Measurements from ENCODE around the gene NOVA1. TPM values are rescaled to one million over a fixed set of nuclear protein-coding genes. Genes with fewer than 3 reads are reported as not detected.

NOVA1 gene
- total and polyA plus RNA-seq, 2 of the 4 experiments (the other 2 are of a cell fraction), result 0.90 to 3.0 TPM

GRCh38 chr14:26626256-26626655 lies 28.4 kb upstream of the NOVA1 start:
- BruUV-seq (replicated peaks), result no TSS peak
- ATAC-seq (ENCODE audit: low read depth), result no peak
- H3K18ac ChIP-seq (ENCODE audit: low read depth, low read length), result no peak overlapping the region

More at GRCh38 chr14:26626256-26626655, 28.4 kb upstream of the NOVA1 start:
- dilution Hi-C loops (cut with HindIII; ENCODE audit: low sequenced_read_pairs, unreplicated experiment) (no loop called here), in situ Hi-C loops (cut with MboI; ENCODE audit: low sequenced_read_pairs) (no loop called here), intact Hi-C loops (cut with micrococcal nuclease) (no loop called here)
- no peak overlapping the region for H4K8ac ChIP-seq (ENCODE audit: low read depth in 2 of 2, low read length in 2 of 2)
- ChIA-PET POLR2A (ENCODE audit: unreplicated experiment) (no interaction called here), CTCF (no interaction called here)
- no peak overlapping the region for H2BK15ac ChIP-seq (ENCODE audit: low read depth, low read length)
- H3K36me3 ChIP-seq (ENCODE audit: control insufficient read depth, insufficient read depth, low read length), result no peaks in the 10 kb centered on the region
- no peak overlapping the region for H2AK9ac ChIP-seq (replicated peaks; ENCODE audit: low read depth, low read length, poor library complexity)
- DNase-seq, result no peak
- no peak overlapping the region for H4K5ac ChIP-seq (ENCODE audit: low read depth, low read length)
- no peak overlapping the region for H3K4me2 ChIP-seq (ENCODE audit: low read depth, low read length)
- H3K9me3 ChIP-seq (ENCODE audit: control insufficient read depth, insufficient read depth, low read length), result no peaks in the 10 kb centered on the region
- H3K4me3 ChIP-seq (ENCODE audit: insufficient read depth, low read depth, low read length), result no peak overlapping the region
- H2AK5ac ChIP-seq (ENCODE audit: low read depth, low read length), result no peak overlapping the region
- H4K20me1 ChIP-seq (ENCODE audit: insufficient read depth, low read length), result no peaks in the 10 kb centered on the region
- no peak overlapping the region for H3K56ac ChIP-seq (ENCODE audit: extremely low read depth, insufficient read depth, low read length)
- H3K9ac ChIP-seq (ENCODE audit: low read depth, low read length), result no peak overlapping the region
- no peak overlapping the region for H4K91ac ChIP-seq (ENCODE audit: insufficient read depth, low read depth, low read length)
- H2BK20ac ChIP-seq (ENCODE audit: low read depth, low read length), result no peak overlapping the region
- H3K23ac ChIP-seq (ENCODE audit: low read depth, low read length), result no peak overlapping the region
- no peaks in the 10 kb centered on the region for H3K79me1 ChIP-seq (ENCODE audit: low read depth in 1 of 2, low read length in 2 of 2)
- no peaks in the 10 kb centered on the region for H3K9me1 ChIP-seq (ENCODE audit: insufficient read depth, low read length)
- H3K27me3 ChIP-seq (ENCODE audit: control insufficient read depth, insufficient read depth, low read length), result no peaks in the 10 kb centered on the region
- H2AFZ ChIP-seq (replicated peaks; ENCODE audit: low read length, poor library complexity), result no peak overlapping the region
- no peaks in the 10 kb centered on the region for H3K4me1 ChIP-seq (ENCODE audit: control insufficient read depth, insufficient read depth, low read length)
- H3K14ac ChIP-seq (replicated peaks; ENCODE audit: low read depth, low read length), result no peak overlapping the region
- no peak overlapping the region for H3K27ac ChIP-seq (ENCODE audit: insufficient read depth, low read length)
- no peak overlapping the region for H2BK120ac ChIP-seq (ENCODE audit: low read depth, low read length)
- H3K4ac ChIP-seq (ENCODE audit: low read depth, low read length), result no peak overlapping the region
- TF ChIP-seq MAFK (IDR thresholded peaks at IDR 0.05; ENCODE audit: low read depth, low read length) (no peak), FOS (IDR thresholded peaks at IDR 0.05; ENCODE audit: low read depth, low read length) (no peak), CEBPB (IDR thresholded peaks at IDR 0.05; ENCODE audit: low read depth, low read length) (no peak), MAZ (IDR thresholded peaks at IDR 0.05; ENCODE audit: borderline replicate concordance, low read depth, low read length) (no peak), USF2 (IDR thresholded peaks at IDR 0.05; ENCODE audit: low read depth, low read length) (no peak), RAD21 (IDR thresholded peaks at IDR 0.05; ENCODE audit: low read length) (no peak), POLR2A (IDR thresholded peaks at IDR 0.05; ENCODE audit: low read depth, low read length) (no peak), NFE2L2 (IDR thresholded peaks at IDR 0.05; ENCODE audit: low read depth, low read length) (no peak), RCOR1 (IDR thresholded peaks at IDR 0.05; ENCODE audit: insufficient replicate concordance, low read length) (no peak), ELK1 (IDR thresholded peaks at IDR 0.05; ENCODE audit: borderline replicate concordance, low read depth, low read length) (no peak), BHLHE40 (IDR thresholded peaks at IDR 0.05; ENCODE audit: low read depth, low read length) (no peak), MXI1 (IDR thresholded peaks at IDR 0.05; ENCODE audit: borderline replicate concordance, low read depth, low read length) (no peak)
- TF ChIP-seq, protein P1, sequence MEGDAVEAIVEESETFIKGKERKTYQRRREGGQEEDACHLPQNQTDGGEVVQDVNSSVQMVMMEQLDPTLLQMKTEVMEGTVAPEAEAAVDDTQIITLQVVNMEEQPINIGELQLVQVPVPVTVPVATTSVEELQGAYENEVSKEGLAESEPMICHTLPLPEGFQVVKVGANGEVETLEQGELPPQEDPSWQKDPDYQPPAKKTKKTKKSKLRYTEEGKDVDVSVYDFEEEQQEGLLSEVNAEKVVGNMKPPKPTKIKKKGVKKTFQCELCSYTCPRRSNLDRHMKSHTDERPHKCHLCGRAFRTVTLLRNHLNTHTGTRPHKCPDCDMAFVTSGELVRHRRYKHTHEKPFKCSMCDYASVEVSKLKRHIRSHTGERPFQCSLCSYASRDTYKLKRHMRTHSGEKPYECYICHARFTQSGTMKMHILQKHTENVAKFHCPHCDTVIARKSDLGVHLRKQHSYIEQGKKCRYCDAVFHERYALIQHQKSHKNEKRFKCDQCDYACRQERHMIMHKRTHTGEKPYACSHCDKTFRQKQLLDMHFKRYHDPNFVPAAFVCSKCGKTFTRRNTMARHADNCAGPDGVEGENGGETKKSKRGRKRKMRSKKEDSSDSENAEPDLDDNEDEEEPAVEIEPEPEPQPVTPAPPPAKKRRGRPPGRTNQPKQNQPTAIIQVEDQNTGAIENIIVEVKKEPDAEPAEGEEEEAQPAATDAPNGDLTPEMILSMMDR (conservative IDR thresholded peaks at IDR 0.05; ENCODE audit: low read depth, low read length), result no peak
- no peak overlapping the region for H2BK5ac ChIP-seq (ENCODE audit: low read depth, low read length, poor library complexity, severe bottlenecking)
